Activated naive CD8-positive, alpha-beta T cell treated with anti-CD3 and anti-CD28 coated beads, Interleukin-2, amount 10 ng/mL, durations not matched to agents 7 days and 5 days (primary cell): ENCODE measurements around the gene SCP2. TPM values are rescaled to one million over a fixed set of nuclear protein-coding genes. Genes with fewer than 3 reads are reported as not detected.

Experiments used
- ATAC-seq: fragments of 150-1000 bp; cut with Tn5 transposase; one replicate; pipeline ENCODE4 v1.10.0; 2021; ENCODE audit warnings: low read depth, moderate library complexity
- POLR2A ChIA-PET: fragments of 350-600 bp; sonication (Branson Sonifier 250); formaldehyde crosslinking; loops from one replicate; lab custom pipeline; 2021; ENCODE audit warnings: antibody characterized with exemption; lab: Charles Lee
- DNase-seq: peaks from one replicate; pipeline ENCODE4 v3.0.0; 2021
- H3K27ac Mint-ChIP-seq: one replicate; pipeline ENCODE4 v1.8.0; 2022; ENCODE audit warnings: mild to moderate bottlenecking, mixed read lengths
- H3K27me3 Mint-ChIP-seq: one replicate; pipeline ENCODE4 v1.8.0; 2022; ENCODE audit warnings: mild to moderate bottlenecking, moderate library complexity, mixed read lengths
- H3K36me3 Mint-ChIP-seq: one replicate; pipeline ENCODE4 v1.8.0; 2021; ENCODE audit warnings: mild to moderate bottlenecking, mixed read lengths
- H3K4me1 Mint-ChIP-seq: one replicate; pipeline ENCODE4 v1.8.0; 2021; ENCODE audit warnings: mixed read lengths
- H3K4me3 Mint-ChIP-seq: one replicate; pipeline ENCODE4 v1.8.0; 2022; ENCODE audit warnings: mild to moderate bottlenecking, moderate library complexity, mixed read lengths
- H3K9me3 Mint-ChIP-seq: one replicate; pipeline ENCODE4 v1.8.0; 2021; ENCODE audit warnings: mixed read lengths
- total RNA-seq, 2 experiments: library from RNA; stranded (reverse); gene quantifications; one replicate each; pipeline ENCODE4 v1.2.3, GENCODE V29; 2021

SCP2 gene
- total RNA-seq, 2 experiments from 2014 or later = 81.0 to 81.6 TPM

- Mint-ChIP-seq H3K4me3 (no peak overlapping the region), H3K9me3 (no peaks in the 10 kb centered on the region), H3K4me1 (peaks cover 2% of the 10 kb centered on the region), H3K27me3 (no peaks in the 10 kb centered on the region), H3K27ac (no peak overlapping the region), H3K36me3 (no peaks in the 10 kb centered on the region)
- ATAC-seq = no peak
- POLR2A ChIA-PET = no interaction called here
- DNase-seq = no peak
Measured at GRCh38 chr1:52907812-52908153, 19.3 kb upstream of the SCP2 start.

GRCh38 chr1:52911541-52911940, 15.5 kb upstream of the SCP2 start:
- Mint-ChIP-seq H3K4me3 (no peak overlapping the region), H3K9me3 (no peaks in the 10 kb centered on the region), H3K4me1 (no peaks in the 10 kb centered on the region), H3K27me3 (no peaks in the 10 kb centered on the region), H3K27ac (no peak overlapping the region), H3K36me3 (no peaks in the 10 kb centered on the region)
- POLR2A ChIA-PET = no interaction called here
- ATAC-seq (no peak), DNase-seq (no peak)

GRCh38 chr1:52913014-52913413, 14.1 kb upstream of the SCP2 start:
- Mint-ChIP-seq H3K4me3 (no peak overlapping the region), H3K27me3 (no peaks in the 10 kb centered on the region), H3K4me1 (no peaks in the 10 kb centered on the region), H3K27ac (no peak overlapping the region), H3K36me3 (no peaks in the 10 kb centered on the region), H3K9me3 (no peaks in the 10 kb centered on the region)
- DNase-seq (no peak), ATAC-seq (no peak)
- POLR2A ChIA-PET = no interaction called here

- H3K36me3 Mint-ChIP-seq = no peaks in the 10 kb centered on the region
- H3K27me3 Mint-ChIP-seq = no peaks in the 10 kb centered on the region
- H3K4me3 Mint-ChIP-seq = no peak overlapping the region
- POLR2A ChIA-PET = no interaction called here
- H3K4me1 Mint-ChIP-seq = no peaks in the 10 kb centered on the region
- ATAC-seq = no peak
- no peak overlapping the region for H3K27ac Mint-ChIP-seq
- DNase-seq = no peak
- no peaks in the 10 kb centered on the region for H3K9me3 Mint-ChIP-seq
Measured at GRCh38 chr1:52913537-52913936, 13.5 kb upstream of the SCP2 start.

GRCh38 chr1:52914463-52914862, 12.6 kb upstream of the SCP2 start:
- Mint-ChIP-seq H3K4me1 (peaks cover 5% of the 10 kb centered on the region), H3K27me3 (no peaks in the 10 kb centered on the region), H3K36me3 (no peaks in the 10 kb centered on the region), H3K4me3 (no peak overlapping the region), H3K9me3 (no peaks in the 10 kb centered on the region), H3K27ac (no peak overlapping the region)
- no peak for ATAC-seq
- DNase-seq = no peak
- POLR2A ChIA-PET = no interaction called here

- Mint-ChIP-seq H3K9me3 (no peaks in the 10 kb centered on the region), H3K4me3 (no peak overlapping the region), H3K27me3 (no peaks in the 10 kb centered on the region), H3K36me3 (no peaks in the 10 kb centered on the region), H3K27ac (no peak overlapping the region), H3K4me1 (peaks cover 14% of the 10 kb centered on the region)
- no peak for DNase-seq
- POLR2A ChIA-PET = no interaction called here
- no peak for ATAC-seq
Measured at GRCh38 chr1:52915211-52915854, 11.7 kb upstream of the SCP2 start.

- Mint-ChIP-seq H3K4me3 (no peak overlapping the region), H3K27me3 (no peaks in the 10 kb centered on the region), H3K36me3 (no peaks in the 10 kb centered on the region), H3K9me3 (no peaks in the 10 kb centered on the region), H3K4me1 (peaks cover 17% of the 10 kb centered on the region), H3K27ac (no peak overlapping the region)
- POLR2A ChIA-PET = no interaction called here
- ATAC-seq (no peak), DNase-seq (no peak)
Measured at GRCh38 chr1:52915855-52916220, 11.2 kb upstream of the SCP2 start.

- Mint-ChIP-seq H3K27me3 (no peaks in the 10 kb centered on the region), H3K4me3 (no peak overlapping the region), H3K4me1 (peaks cover 17% of the 10 kb centered on the region), H3K9me3 (no peaks in the 10 kb centered on the region), H3K27ac (no peak overlapping the region), H3K36me3 (no peaks in the 10 kb centered on the region)
- POLR2A ChIA-PET = no interaction called here
- DNase-seq (no peak), ATAC-seq (no peak)
Measured at GRCh38 chr1:52916241-52916975, 10.7 kb upstream of the SCP2 start.

- no peak for ATAC-seq
- H3K9me3 Mint-ChIP-seq = no peaks in the 10 kb centered on the region
- no peaks in the 10 kb centered on the region for H3K27me3 Mint-ChIP-seq
- no peaks in the 10 kb centered on the region for H3K36me3 Mint-ChIP-seq
- no peak for DNase-seq
- POLR2A ChIA-PET = no interaction called here
- no peak overlapping the region for H3K4me3 Mint-ChIP-seq
- no peak overlapping the region for H3K27ac Mint-ChIP-seq
- peaks cover 17% of the 10 kb centered on the region for H3K4me1 Mint-ChIP-seq
Measured at GRCh38 chr1:52917156-52917555, 9.9 kb upstream of the SCP2 start.

- Mint-ChIP-seq H3K4me1 (peaks cover 17% of the 10 kb centered on the region), H3K36me3 (no peaks in the 10 kb centered on the region), H3K27me3 (no peaks in the 10 kb centered on the region), H3K9me3 (no peaks in the 10 kb centered on the region), H3K27ac (no peak overlapping the region), H3K4me3 (no peak overlapping the region)
- no peak for ATAC-seq
- no peak for DNase-seq
- POLR2A ChIA-PET = no interaction called here
Measured at GRCh38 chr1:52917581-52917980, 9.5 kb upstream of the SCP2 start.

- DNase-seq = no peak
- no peaks in the 10 kb centered on the region for H3K27me3 Mint-ChIP-seq
- POLR2A ChIA-PET = interaction anchor here (1.0 kb wide), 1 partner anchor 264 kb away, joined by 4 read pairs; no protein-coding TSS in a partner anchor
- ATAC-seq = no peak
- no peak overlapping the region for H3K27ac Mint-ChIP-seq
- no peak overlapping the region for H3K4me3 Mint-ChIP-seq
- no peaks in the 10 kb centered on the region for H3K9me3 Mint-ChIP-seq
- no peaks in the 10 kb centered on the region for H3K36me3 Mint-ChIP-seq
- H3K4me1 Mint-ChIP-seq = peaks cover 17% of the 10 kb centered on the region
Measured at GRCh38 chr1:52918201-52918600, 8.9 kb upstream of the SCP2 start.

- Mint-ChIP-seq H3K27me3 (no peaks in the 10 kb centered on the region), H3K4me3 (no peak overlapping the region), H3K4me1 (peaks cover 17% of the 10 kb centered on the region), H3K9me3 (no peaks in the 10 kb centered on the region), H3K27ac (no peak overlapping the region), H3K36me3 (no peaks in the 10 kb centered on the region)
- ATAC-seq (peak; percentile 25), DNase-seq (no peak)
- POLR2A ChIA-PET = interaction anchor here (0.6 to 1.3 kb wide), 3 partner anchors 76 to 263 kb away, joined by 3 to 4 read pairs (median 4); no protein-coding TSS in a partner anchor
Measured at GRCh38 chr1:52919051-52919722, 7.9 kb upstream of the SCP2 start.

GRCh38 chr1:52919723-52920483, 7.2 kb upstream of the SCP2 start:
- ATAC-seq (no peak), DNase-seq (no peak)
- H3K27me3 Mint-ChIP-seq = peaks cover 3% of the 10 kb centered on the region
- H3K36me3 Mint-ChIP-seq = no peaks in the 10 kb centered on the region
- peak overlapping the region; percentile 40 for H3K27ac Mint-ChIP-seq
- POLR2A ChIA-PET = interaction anchor here (0.6 to 1.3 kb wide), 2 partner anchors 77 to 94 kb away, joined by 3 to 4 read pairs; no protein-coding TSS in a partner anchor
- H3K4me1 Mint-ChIP-seq = peaks cover 17% of the 10 kb centered on the region
- H3K9me3 Mint-ChIP-seq = no peaks in the 10 kb centered on the region
- H3K4me3 Mint-ChIP-seq = peak overlapping the region; percentile 49
